ENCODE data around the gene CLEC11A. TPM values are rescaled to one million over a fixed set of nuclear protein-coding genes. Genes with fewer than 3 reads are reported as not detected.

The CLEC11A gene
- total and polyA plus RNA-seq, 12 donors, result 2.3 to 12.9 (median 4.4) TPM

DNA sequence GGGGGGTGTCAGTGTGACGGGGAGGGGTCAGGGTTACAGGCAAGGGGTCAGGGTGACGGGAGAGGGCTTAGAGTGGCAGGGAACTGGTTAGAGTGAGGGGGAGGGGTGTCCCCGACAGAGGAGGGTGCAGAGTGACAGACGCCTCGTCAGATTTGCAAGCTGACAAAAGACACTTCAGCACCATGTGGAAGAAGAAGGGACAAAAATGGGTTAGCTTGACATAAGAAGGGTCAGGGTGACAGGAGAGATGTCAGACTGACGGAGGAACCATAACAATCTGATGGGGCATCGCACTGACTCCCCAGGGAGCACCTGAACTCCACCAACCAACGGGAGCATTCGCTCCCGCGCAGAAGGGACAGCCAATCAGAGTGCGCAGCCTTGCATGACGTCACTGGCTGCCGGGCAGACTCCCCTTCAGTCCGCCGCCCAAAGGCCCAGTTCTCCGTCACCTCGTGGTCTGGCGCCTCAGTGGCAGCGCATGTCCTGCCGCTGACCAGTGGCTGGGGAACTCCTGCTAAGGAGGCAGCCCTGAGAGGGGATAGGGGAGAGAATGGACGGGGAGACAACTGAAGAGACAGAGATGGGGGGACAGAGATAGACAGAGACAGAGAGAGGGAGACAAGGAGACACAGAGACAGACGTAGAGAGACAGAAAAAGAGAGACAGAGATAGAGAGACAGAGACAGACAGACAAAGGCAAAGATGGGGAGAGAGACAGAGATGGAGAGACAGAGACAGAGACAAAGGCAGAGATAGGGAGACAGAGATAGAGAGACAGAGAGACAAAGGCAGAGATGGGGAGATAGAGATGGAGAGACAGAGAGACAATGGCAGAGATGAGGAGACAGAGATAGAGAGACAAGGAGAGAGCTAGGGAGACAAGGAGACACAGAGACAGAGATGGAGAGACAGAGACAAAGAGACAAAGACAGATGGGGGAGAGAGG lies 43.7 kb upstream of the CLEC11A start:
- H3K27ac ChIP-seq, result no peak overlapping the region
- peaks cover 0 to 7% (median 0%) of the 10 kb centered on the region in 9 donors for H3K4me1 ChIP-seq
- 10 to 12% methylated on average over 23 of the region's 23 CpGs for WGBS, 2 donors
- peaks cover 0 to 9% (median 0%) of the 10 kb centered on the region in 11 donors for H3K9me3 ChIP-seq
- H3K4me3 ChIP-seq, result no peak overlapping the region
- no peak for TF ChIP-seq CTCF (IDR thresholded peaks at IDR 0.05)
- intact Hi-C loops (cut with DNase I), result no loop called here
- ATAC-seq (peak; percentile 88 to 96 (median 94)), DNase-seq (peak; percentile 69 to 80)
- no peaks in the 10 kb centered on the region for H3K36me3 ChIP-seq
- H3K27me3 ChIP-seq, result peaks cover 0 to 79% (median 54%) of the 10 kb centered on the region in 7 donors

DNA sequence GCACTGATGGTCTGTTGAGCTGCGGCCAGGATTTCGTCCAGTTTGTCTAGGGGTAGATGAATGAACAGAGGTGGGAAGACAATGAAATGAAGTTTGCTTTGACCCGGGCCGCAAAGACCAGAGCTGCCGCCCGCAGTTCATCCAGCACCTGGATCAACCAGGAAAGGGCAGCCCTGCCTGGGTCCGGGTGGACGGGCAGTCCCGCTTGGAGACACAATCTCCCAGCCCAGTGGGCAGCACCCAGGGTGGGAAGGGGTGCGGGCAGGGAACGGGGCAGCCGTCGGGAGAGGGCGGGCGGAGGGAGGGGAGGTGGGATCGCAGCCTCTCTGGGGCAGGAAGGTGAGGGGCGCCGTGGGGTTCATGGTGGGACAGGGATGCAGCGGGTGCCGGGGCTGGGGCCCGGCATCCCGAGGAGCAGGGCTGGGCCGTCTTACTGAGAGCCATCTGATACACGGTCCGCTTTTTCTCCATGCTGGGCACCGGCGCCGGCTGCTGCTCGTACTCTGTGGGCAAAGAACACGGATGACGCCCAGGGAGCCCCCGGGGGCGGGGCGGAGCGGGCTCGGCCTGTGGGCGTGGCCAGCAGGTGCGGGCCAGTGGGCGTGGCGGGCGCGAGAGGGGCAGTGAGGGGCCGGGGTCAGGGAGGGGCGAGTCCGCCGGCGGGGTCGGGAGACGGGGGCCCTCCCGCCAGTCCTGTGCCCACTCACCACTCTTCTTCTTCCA lies 36.7 kb upstream of the CLEC11A start:
- no peak for ATAC-seq
- WGBS, 2 donors, result 19 to 29% methylated on average over 41 to 50 of the region's 50 CpGs
- intact Hi-C loops (cut with DNase I), result no loop called here
- TF ChIP-seq CTCF (IDR thresholded peaks at IDR 0.05), result no peak
- Histone ChIP-seq H3K27me3 (peaks cover 0 to 89% (median 69%) of the 10 kb centered on the region in 7 donors), H3K9me3 (no peaks in the 10 kb centered on the region), H3K36me3 (no peaks in the 10 kb centered on the region), H3K27ac (no peak overlapping the region), H3K4me3 (no peak overlapping the region), H3K4me1 (no peaks in the 10 kb centered on the region)
- DNase-seq, result no peak

- Histone ChIP-seq H3K36me3 (no peaks in the 10 kb centered on the region), H3K27me3 (peaks cover 10 to 94% (median 83%) of the 10 kb centered on the region in 7 donors), H3K9me3 (no peaks in the 10 kb centered on the region), H3K4me1 (no peaks in the 10 kb centered on the region), H3K4me3 (no peak overlapping the region), H3K27ac (no peak overlapping the region)
- ATAC-seq (no peak), DNase-seq (no peak)
- 61 to 62% methylated on average over 18 to 19 of the region's 19 CpGs for WGBS, 2 donors
- no peak for TF ChIP-seq CTCF (IDR thresholded peaks at IDR 0.05)
- intact Hi-C loops (cut with DNase I), result no loop called here
Measured at GRCh38 chr19:50688766-50689165, 34.4 kb upstream of the CLEC11A start.

- H3K9me3 ChIP-seq, result no peaks in the 10 kb centered on the region
- peaks cover 0 to 2% (median 0%) of the 10 kb centered on the region in 9 donors for H3K4me1 ChIP-seq
- H3K27ac ChIP-seq, result no peak overlapping the region
- DNase-seq (no peak), ATAC-seq (no peak)
- no peak for TF ChIP-seq CTCF (IDR thresholded peaks at IDR 0.05)
- no peak overlapping the region for H3K4me3 ChIP-seq
- H3K36me3 ChIP-seq, result no peaks in the 10 kb centered on the region
- intact Hi-C loops (cut with DNase I), result no loop called here
- peaks cover 10 to 91% (median 80%) of the 10 kb centered on the region in 7 donors for H3K27me3 ChIP-seq
- WGBS, 2 donors, result 72 to 74% methylated on average over 7 of the region's 7 CpGs
Measured at GRCh38 chr19:50690439-50690838, 32.7 kb upstream of the CLEC11A start.
